ENCODE results near the gene CDH13.

Gene CDH13

GRCh38 chr16:83136924-83137323 lies 510.2 kb downstream of the CDH13 start:
- no peak for DNase-seq

GRCh38 chr16:83137326-83137781 lies 510.6 kb downstream of the CDH13 start:
- no peak for DNase-seq

- DNase-seq: no peak
These were observed 511.1 kb downstream of the CDH13 start for GRCh38 chr16:83137894-83138293.

DNA sequence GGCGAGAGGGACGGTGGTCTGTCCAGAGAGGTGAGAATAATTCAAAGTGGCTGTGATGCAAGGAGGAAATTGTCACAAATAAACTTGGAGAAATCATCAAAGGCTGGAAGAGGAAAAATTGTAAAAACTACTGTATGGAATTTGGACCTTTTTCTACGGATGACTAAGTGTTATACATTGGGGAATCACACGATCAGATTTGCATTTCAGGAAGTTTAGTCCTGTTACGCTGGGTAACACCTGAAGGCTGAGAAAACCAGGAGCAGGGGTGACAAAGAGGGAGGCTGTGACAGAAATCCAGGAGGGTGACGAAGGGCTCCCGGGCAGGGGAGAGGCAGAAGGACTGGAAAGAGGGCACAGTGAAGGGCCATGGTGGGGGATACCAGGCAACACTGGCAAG lies 511.7 kb downstream of the CDH13 start:
- DNase-seq: no peak

GRCh38 chr16:83138976-83139690 lies 512.4 kb downstream of the CDH13 start:
- no peak for DNase-seq

- DNase-seq: no peak
These were observed 517.0 kb downstream of the CDH13 start for GRCh38 chr16:83143788-83144187.

- DNase-seq: no peak
These were observed 518.5 kb downstream of the CDH13 start for GRCh38 chr16:83145297-83145696.

GRCh38 chr16:83147244-83147643 lies 520.5 kb downstream of the CDH13 start:
- DNase-seq: no peak

DNA sequence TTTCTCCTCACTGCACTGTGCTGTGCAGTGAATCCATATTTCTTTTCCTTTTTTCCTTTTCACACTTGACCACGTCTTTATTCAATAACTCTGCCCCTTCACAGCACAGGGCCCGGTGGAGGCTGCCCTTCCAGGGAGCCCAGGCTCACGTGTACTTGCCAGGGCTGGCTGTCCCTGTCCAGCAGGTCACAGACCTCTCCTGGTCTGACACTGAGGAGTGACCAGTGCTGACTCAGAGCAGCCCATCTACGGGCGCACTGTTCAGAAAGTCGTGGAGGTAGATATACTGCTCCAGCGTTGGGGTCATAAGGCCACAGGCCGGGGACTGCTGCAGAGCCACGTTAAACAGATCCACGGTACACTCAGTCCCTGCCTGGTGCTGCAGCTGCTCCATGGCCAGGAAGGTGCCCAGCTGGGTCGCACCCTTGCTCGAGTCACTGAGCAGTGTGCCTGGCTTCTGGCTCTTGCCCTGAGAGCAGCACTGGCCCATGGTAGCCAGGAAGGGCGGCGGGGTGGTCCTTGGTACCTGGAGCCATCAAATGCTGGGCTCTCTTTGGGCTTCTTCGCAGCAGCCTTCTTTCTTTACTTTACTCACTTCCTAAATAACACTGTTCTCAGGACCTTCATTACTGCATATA lies 531.7 kb downstream of the CDH13 start:
- DNase-seq: no peak

DNA sequence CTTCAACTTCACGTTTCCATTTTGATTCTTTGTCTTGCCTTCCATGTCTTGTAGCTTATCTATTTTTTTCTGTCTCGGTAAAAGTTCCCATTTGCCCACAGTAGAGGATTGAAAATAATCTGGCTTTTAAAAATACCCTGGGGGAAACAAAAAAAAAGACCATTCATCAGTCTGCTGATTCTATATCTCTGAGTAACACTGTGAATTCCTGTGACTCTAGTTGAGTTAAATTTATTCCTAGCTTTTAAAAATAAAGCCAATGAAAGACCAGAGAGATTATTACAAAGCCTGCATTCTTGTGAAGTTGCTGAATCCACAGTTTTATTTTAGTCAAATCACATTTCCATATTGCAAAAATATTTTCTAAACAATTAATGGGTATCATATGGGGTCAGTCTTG lies 532.3 kb downstream of the CDH13 start:
- DNase-seq: no peak

GRCh38 chr16:83160287-83161020 lies 533.7 kb downstream of the CDH13 start:
- no peak for DNase-seq

DNA sequence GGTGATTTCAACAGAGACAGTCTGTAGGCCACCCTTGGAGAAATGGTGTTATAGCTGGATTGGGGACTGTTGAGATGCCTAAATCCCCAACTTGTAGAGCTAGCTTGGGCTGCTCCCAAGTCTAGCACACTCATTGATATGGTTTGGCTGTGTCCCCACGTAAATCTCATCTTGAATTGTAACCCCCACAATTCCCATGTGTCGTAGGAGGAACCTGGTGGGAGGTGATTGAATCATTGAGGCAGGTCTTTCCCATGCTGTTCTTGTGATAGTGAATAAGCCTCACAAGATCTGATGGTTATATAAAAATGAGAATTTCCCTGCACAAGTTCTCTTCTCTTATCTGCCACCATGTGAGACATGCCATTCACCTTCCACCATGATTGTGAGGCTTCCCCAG lies 536.0 kb downstream of the CDH13 start:
- DNase-seq: no peak

DNA sequence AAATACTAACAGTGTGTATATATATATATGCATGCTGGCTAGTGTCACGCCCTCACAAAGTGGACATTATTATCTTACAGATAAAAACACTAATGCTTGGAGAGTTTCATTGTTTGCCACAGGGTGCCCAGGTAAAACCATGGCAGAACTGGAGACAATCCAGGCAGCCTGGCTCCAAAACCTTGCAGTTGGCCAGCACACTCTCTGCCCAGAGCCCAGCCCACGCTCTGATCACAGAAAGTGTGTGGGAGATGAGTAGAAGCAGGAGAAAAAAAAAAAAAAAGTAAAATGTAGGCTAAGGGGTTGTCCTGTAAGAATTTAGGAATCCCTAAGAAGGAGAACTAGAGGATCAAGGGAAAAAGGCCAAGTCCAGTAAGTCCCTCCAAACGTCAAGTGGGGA lies 538.0 kb downstream of the CDH13 start:
- DNase-seq: no peak

GRCh38 chr16:83171396-83171795 lies 544.6 kb downstream of the CDH13 start:
- no peak for DNase-seq

DNA sequence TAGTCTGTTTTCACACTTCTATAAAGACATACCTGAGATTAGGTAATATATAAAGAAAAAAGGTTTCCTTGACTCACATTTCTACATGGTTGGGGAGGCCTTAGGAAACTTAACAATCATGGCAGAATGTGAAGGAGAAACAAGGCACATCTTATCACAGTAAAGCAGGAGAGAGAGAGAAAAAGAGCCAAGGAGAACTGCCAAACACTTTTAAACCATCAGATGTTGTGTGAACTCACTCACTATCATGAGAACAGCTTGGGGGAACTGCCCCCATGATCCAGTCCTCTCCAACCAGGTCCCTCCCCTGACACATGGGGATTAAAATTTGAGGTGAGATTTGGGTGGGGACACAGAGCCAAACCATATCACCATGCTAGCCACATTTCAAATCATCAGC lies 547.9 kb downstream of the CDH13 start:
- DNase-seq: no peak

DNA sequence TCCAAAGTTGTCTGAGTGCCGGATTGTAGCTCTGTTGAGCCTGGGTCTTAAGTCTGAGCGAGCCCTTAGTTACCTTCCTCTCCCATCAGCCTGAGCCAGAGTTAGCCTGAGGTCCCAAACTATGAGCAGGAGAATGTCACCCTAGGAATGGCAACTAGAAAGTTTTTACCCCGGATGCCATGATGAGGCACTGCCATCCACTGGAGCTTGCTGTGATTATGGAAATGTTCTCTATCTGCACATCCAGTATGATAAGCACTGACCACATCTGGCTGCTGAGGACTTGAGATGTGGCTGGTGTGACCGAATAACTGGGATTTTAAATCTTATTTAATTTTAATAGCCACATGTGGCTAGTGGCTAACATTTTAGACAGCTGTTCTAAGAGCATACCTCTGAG lies 550.0 kb downstream of the CDH13 start:
- no peak for DNase-seq

- DNase-seq: no peak
These were observed 559.1 kb downstream of the CDH13 start for GRCh38 chr16:83185902-83186301.

- no peak for DNase-seq
These were observed 560.6 kb downstream of the CDH13 start for GRCh38 chr16:83187405-83187804.

DNA sequence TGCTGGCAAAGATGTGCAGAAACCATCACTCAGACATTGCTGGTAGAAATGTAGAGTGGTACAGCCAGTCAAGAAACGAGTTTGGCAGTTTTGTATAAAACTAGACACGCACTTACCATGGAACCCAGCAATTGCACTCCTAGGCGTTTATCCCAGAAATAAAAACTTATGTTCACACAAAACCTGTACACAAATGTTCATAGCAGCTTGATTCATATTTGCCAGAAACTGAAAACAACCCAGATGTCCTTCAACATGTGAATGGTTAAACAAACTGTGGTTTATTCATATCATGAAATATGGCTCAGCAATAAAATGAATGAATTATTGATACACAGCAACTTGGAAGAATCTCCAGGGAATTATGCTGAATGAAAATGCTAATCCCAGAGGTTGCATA lies 570.0 kb downstream of the CDH13 start:
- no peak for DNase-seq

DNA sequence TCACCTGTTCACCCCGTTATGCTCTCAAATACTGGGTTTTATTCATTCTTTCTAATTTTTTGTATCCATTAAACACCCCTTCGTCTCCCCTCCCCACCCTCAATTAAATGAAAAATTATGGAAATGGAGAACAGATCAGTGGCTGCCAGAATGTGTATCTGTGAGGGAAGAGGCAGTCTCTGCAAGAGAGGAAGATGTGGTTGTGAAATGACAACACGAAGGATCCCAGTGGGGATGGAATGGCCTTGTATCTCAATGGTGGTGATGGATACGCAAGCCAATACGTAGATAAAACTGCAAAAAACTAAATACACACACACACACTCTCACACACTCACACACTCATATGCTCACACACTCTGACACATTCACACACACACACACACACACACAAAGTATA lies 570.7 kb downstream of the CDH13 start:
- no peak for DNase-seq

GRCh38 chr16:83198977-83199376 lies 572.2 kb downstream of the CDH13 start:
- no peak for DNase-seq

DNA sequence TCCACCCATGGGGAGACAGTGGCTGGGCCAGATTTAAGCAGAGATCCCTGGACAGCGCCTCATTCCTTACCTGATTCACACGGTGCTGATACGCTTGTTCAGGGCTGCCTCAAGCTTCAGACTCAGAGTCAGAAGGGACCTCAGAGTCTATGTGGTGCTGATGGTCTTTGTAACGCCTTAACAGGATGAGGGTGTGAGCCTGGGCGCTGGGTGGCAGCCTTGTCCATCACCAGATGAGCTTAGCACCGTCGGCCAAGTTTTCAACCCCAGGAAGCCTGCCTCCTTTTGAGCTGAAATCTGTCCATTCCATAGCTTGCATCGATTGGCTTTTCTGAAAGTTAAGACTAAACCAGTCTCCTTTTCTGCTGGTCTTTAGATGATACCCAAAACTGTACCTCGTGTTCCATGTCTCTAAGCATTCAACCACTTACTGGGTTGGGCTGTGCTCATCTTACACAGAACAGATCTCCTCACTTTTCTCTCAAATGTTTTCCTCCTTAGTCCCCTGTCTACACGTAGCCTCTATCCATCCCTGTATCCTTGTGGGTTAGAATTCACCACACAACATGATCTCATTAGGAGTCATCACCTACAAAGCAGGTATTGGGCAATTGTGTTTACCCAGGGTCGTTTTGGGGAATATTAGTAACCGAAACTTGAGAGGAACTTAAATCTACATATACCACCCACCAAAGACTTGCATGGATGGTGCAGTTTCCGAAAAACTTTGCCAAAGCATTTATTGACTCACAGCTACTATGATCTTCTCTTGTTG lies 573.4 kb downstream of the CDH13 start:
- no peak for DNase-seq

GRCh38 chr16:83201748-83202147 lies 575.0 kb downstream of the CDH13 start:
- DNase-seq: no peak

Measured in activated naive CD4-positive, alpha-beta T cell treated with anti-CD3 and anti-CD28 coated beads, Interleukin-2, amount 50 U/mL, for 16 hours (primary cell).